IMR-90 (cell line): ENCODE data around the gene PITX1. TPM values are rescaled to one million over a fixed set of nuclear protein-coding genes. Genes with fewer than 3 reads are reported as not detected.

Source experiments
- ATAC-seq: fragments of 200-7000 bp; cut with Tn5 transposase; 2 replicates; pipeline ENCODE4 v1.9.1; 2020; ENCODE audit warnings: low read depth, mild to moderate bottlenecking, moderate library complexity
- BruUV-seq: library from RNA; stranded (reverse); fragments of 400-500 nt; replicated peaks from 2 replicates; lab custom pipeline; 2021; lab: Mats Ljungman, UMichigan
- CTCF ChIA-PET: fragments of 300-600 bp; formaldehyde crosslinking; extraction: SDS; loops from one replicate; lab custom pipeline; 2021; ENCODE audit warnings: antibody characterized with exemption; lab: Yijun Ruan, JAX
- POLR2A ChIA-PET: fragments of 300-600 bp; sonication (Branson Sonifier 250); formaldehyde crosslinking; loops from one replicate; lab custom pipeline; 2022; ENCODE audit warnings: antibody characterized with exemption; ENCODE audit not compliant: unreplicated experiment; lab: Charles Lee
- DNase-seq: peaks from one replicate; pipeline ENCODE4 v3.0.0; 2013
- H2AFZ ChIP-seq: replicated peaks from 2 replicates; pipeline ENCODE3; 2013; ENCODE audit warnings: low read length, mild to moderate bottlenecking; ENCODE audit not compliant: poor library complexity
- H2AK5ac ChIP-seq: 2 replicates; pipeline ENCODE4 v1.6.1; 2013; ENCODE audit warnings: low read depth, low read length, inconsistent platforms
- H2AK9ac ChIP-seq: replicated peaks from 2 replicates; pipeline ENCODE3; 2013; ENCODE audit warnings: mild to moderate bottlenecking, low read depth, low read length, moderate library complexity; ENCODE audit not compliant: poor library complexity
- H2BK120ac ChIP-seq: 2 replicates; pipeline ENCODE4 v1.6.1; 2013; ENCODE audit warnings: low read depth, low read length, inconsistent platforms
- H2BK15ac ChIP-seq: 3 replicates; pipeline ENCODE4 v1.6.1; 2013; ENCODE audit warnings: low read depth, low read length, inconsistent platforms
- H2BK20ac ChIP-seq: 2 replicates; pipeline ENCODE4 v1.6.1; 2013; ENCODE audit warnings: low read depth, mild to moderate bottlenecking, inconsistent platforms, low read length, moderate library complexity
- H2BK5ac ChIP-seq: 2 replicates; pipeline ENCODE4 v1.6.1; 2013; ENCODE audit warnings: mild to moderate bottlenecking, low read depth, low read length, inconsistent platforms; ENCODE audit not compliant: poor library complexity, severe bottlenecking
- H3K14ac ChIP-seq: replicated peaks from 2 replicates; pipeline ENCODE4 v1.6.1; 2013; ENCODE audit warnings: low read depth, low read length, inconsistent platforms
- H3K18ac ChIP-seq: 2 replicates; pipeline ENCODE4 v1.6.1; 2013; ENCODE audit warnings: low read depth, low read length, control low read depth
- H3K23ac ChIP-seq: 2 replicates; pipeline ENCODE4 v1.6.1; 2013; ENCODE audit warnings: low read depth, low read length, inconsistent platforms
- H3K27ac ChIP-seq: 2 replicates; pipeline ENCODE4 v1.5.1; 2013; ENCODE audit warnings: mild to moderate bottlenecking, control low read depth, low read length; ENCODE audit not compliant: insufficient read depth
- H3K27me3 ChIP-seq: 2 replicates; pipeline ENCODE4 v1.6.1; 2013; ENCODE audit warnings: low read length; ENCODE audit not compliant: control insufficient read depth, insufficient read depth
- H3K36me3 ChIP-seq: 2 replicates; pipeline ENCODE4 v1.6.1; 2013; ENCODE audit warnings: low read length, mixed read lengths; ENCODE audit not compliant: control insufficient read depth, insufficient read depth
- H3K4ac ChIP-seq: 2 replicates; pipeline ENCODE4 v1.6.1; 2013; ENCODE audit warnings: low read depth, low read length, inconsistent platforms
- H3K4me1 ChIP-seq: 2 replicates; pipeline ENCODE4 v1.6.1; 2013; ENCODE audit warnings: low read length, mixed read lengths; ENCODE audit not compliant: control insufficient read depth, insufficient read depth
- H3K4me2 ChIP-seq: 2 replicates; pipeline ENCODE4 v1.6.1; 2013; ENCODE audit warnings: low read depth, mild to moderate bottlenecking, control low read depth, low read length, moderate library complexity
- H3K4me3 ChIP-seq: 2 replicates; pipeline ENCODE4 v1.5.1; 2013; ENCODE audit warnings: low read depth, mild to moderate bottlenecking, control low read depth, low read length, moderate library complexity; ENCODE audit not compliant: insufficient read depth
- H3K56ac ChIP-seq: 2 replicates; pipeline ENCODE4 v1.6.1; 2013; ENCODE audit warnings: low read length, inconsistent platforms; ENCODE audit not compliant: insufficient read depth; ENCODE audit errors: extremely low read depth
- H3K79me1 ChIP-seq, 2 experiments: 2 replicates each; pipeline ENCODE4 v1.6.1; 2013; ENCODE audit warnings: low read length in 2 of 2, inconsistent platforms in 1 of 2, low read depth in 1 of 2
- H3K9ac ChIP-seq: 2 replicates; pipeline ENCODE4 v1.6.1; 2013; ENCODE audit warnings: low read depth, low read length, control low read depth
- H3K9me1 ChIP-seq: 2 replicates; pipeline ENCODE4 v1.6.1; 2013; ENCODE audit warnings: low read length, inconsistent platforms; ENCODE audit not compliant: insufficient read depth
- H3K9me3 ChIP-seq: 2 replicates; pipeline ENCODE4 v1.6.1; 2013; ENCODE audit warnings: low read length; ENCODE audit not compliant: control insufficient read depth, insufficient read depth
- H4K20me1 ChIP-seq: 2 replicates; pipeline ENCODE4 v1.6.1; 2013; ENCODE audit warnings: low read length, inconsistent platforms; ENCODE audit not compliant: insufficient read depth
- H4K5ac ChIP-seq: 2 replicates; pipeline ENCODE4 v1.6.1; 2013; ENCODE audit warnings: mild to moderate bottlenecking, low read depth, low read length, control low read depth
- H4K8ac ChIP-seq, 2 experiments: 2 replicates each; pipeline ENCODE4 v1.6.1; 2013; ENCODE audit warnings: low read depth in 2 of 2, low read length in 2 of 2, control low read depth in 1 of 2, inconsistent platforms in 1 of 2
- H4K91ac ChIP-seq: 2 replicates; pipeline ENCODE4 v1.6.1; 2013; ENCODE audit warnings: low read depth, low read length, inconsistent platforms; ENCODE audit not compliant: insufficient read depth
- CHD1 ChIP-seq: IDR thresholded peaks from 2 replicates; pipeline ENCODE4 v1.6.1; 2012; ENCODE audit warnings: low read depth, low read length, improper control_type of control experiment
- FOS ChIP-seq: fragments of 150-350 bp; IDR thresholded peaks from 2 replicates; pipeline ENCODE4 v1.6.1; 2016; ENCODE audit warnings: low read depth, low read length
- MAFK ChIP-seq: IDR thresholded peaks from 2 replicates; pipeline ENCODE4 v1.6.1; 2012; ENCODE audit warnings: low read depth, low read length, improper control_type of control experiment
- MAZ ChIP-seq: IDR thresholded peaks from 2 replicates; pipeline ENCODE4 v1.6.1; 2012; ENCODE audit warnings: low read depth, mild to moderate bottlenecking, low read length, improper control_type of control experiment, moderate library complexity, borderline replicate concordance
- MXI1 ChIP-seq: IDR thresholded peaks from 2 replicates; pipeline ENCODE4 v1.6.1; 2012; ENCODE audit warnings: low read depth, mild to moderate bottlenecking, low read length, moderate library complexity, borderline replicate concordance
- RAD21 ChIP-seq: IDR thresholded peaks from 2 replicates; pipeline ENCODE4 v1.6.1; 2012; ENCODE audit warnings: low read length, improper control_type of control experiment
- RFX5 ChIP-seq: IDR thresholded peaks from 2 replicates; pipeline ENCODE4 v1.8.0; 2012; ENCODE audit warnings: low read depth, mild to moderate bottlenecking, low read length, moderate library complexity
- WGBS, 2 experiments: methylation state at CpG; one replicate each; pipeline versions ENCODE4 v1.1.5 to v1.1.7; 2013; ENCODE audit warnings: missing lambda C conversion rate in 2 of 2; ENCODE audit not compliant: insufficient read length in 1 of 2; ENCODE audit errors: extremely low coverage in 2 of 2; 5-methylcytosine and 5-hydroxymethylcytosine counted together
- dilution Hi-C: fragments of 300-500 bp; cut with HindIII; formaldehyde crosslinking; loops from one replicate; pipeline ENCODE4 v1.14.3; 2018; ENCODE audit warnings: low sequenced_read_pairs; ENCODE audit not compliant: unreplicated experiment
- in situ Hi-C: fragments of 300-500 bp; cut with MboI; formaldehyde crosslinking; loops from 3 replicates; pipeline ENCODE4 v1.14.3; 2019; ENCODE audit warnings: low sequenced_read_pairs, inconsistent platforms, mixed read lengths
- intact Hi-C: fragments of 100-400 bp; cut with micrococcal nuclease; formaldehyde crosslinking; loops from 2 replicates; pipeline ENCODE4 v1.10.0; 2022
- polyA plus RNA-seq, 3 experiments: library from polyadenylated mRNA; depleted of rRNA; stranded (reverse); fragments of >200 nt; gene quantifications; 2 replicates each; pipeline ENCODE4 v1.2.3, GENCODE V29; 2012; ENCODE audit warnings: low replicate concordance in 1 of 3
- total RNA-seq: library from RNA; depleted of rRNA; stranded (reverse); fragments of >200 nt; gene quantifications from 2 replicates; pipeline ENCODE4 v1.2.3, GENCODE V29; 2012
- TF ChIP-seq, protein P1 (sequence below): fragments of 150-350 bp; IDR thresholded peaks from 2 replicates; pipeline ENCODE4 v1.6.1; 2016; ENCODE audit warnings: low read depth, mild to moderate bottlenecking, low read length, moderate library complexity, borderline replicate concordance

The PITX1 gene
- total and polyA plus RNA-seq, 2 of the 4 experiments (the other 2 are of a cell fraction): 10.4 to 29.8 TPM

DNA sequence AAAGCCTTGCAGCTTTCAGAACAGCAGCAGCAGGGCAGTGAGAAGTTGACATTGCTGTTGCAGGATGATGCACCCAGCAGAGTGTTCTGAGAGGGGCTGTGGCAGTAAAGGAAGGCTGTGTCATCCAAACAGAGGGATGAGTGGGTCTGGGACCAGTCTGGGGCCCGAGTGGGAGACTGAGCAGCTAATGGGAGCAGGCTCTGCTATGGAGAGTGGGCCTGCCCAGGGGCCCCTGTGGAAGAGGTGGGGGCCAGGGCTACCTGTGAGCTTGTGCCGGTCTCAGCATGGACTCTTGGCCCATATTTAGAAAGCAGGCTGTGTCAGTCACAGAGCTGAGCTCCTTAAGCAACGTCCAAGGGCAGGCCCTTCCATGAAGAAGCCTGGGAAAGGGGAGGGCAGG lies 26.0 kb upstream of the PITX1 start:
- WGBS, 2 experiments: no CpG with 5 or more reads among the region's 3 CpGs
- no peak overlapping the region for H2AK9ac ChIP-seq
- H3K56ac ChIP-seq: no peak overlapping the region
- no peak overlapping the region for H2AK5ac ChIP-seq
- no peak overlapping the region for H4K91ac ChIP-seq
- H2BK120ac ChIP-seq: no peak overlapping the region
- H2BK5ac ChIP-seq: no peak overlapping the region
- in situ Hi-C loops (no loop called here), dilution Hi-C loops (no loop called here), intact Hi-C loops (no loop called here)
- H2AFZ ChIP-seq: no peak overlapping the region
- peaks cover 2% of the 10 kb centered on the region; the same call in 1 of the 2 replicates for H3K4me1 ChIP-seq
- no peak overlapping the region for H4K5ac ChIP-seq
- no peak overlapping the region for H2BK15ac ChIP-seq
- no peak for DNase-seq
- H3K36me3 ChIP-seq: peaks cover 2% of the 10 kb centered on the region; the same call in 1 of the 2 replicates
- ChIA-PET CTCF (no interaction called here), POLR2A (no interaction called here)
- no peaks in the 10 kb centered on the region for H3K79me1 ChIP-seq
- H3K9ac ChIP-seq: no peak overlapping the region
- H3K9me1 ChIP-seq: peaks cover 12% of the 10 kb centered on the region; the same call in 1 of the 2 replicates
- no peak overlapping the region for H2BK20ac ChIP-seq
- H3K23ac ChIP-seq: no peak overlapping the region
- no peak overlapping the region for H3K4me2 ChIP-seq
- no peaks in the 10 kb centered on the region for H3K9me3 ChIP-seq
- no peak overlapping the region for H3K4ac ChIP-seq
- BruUV-seq: no TSS peak
- no peak for ATAC-seq
- H3K27me3 ChIP-seq: peaks cover 5% of the 10 kb centered on the region; the same call in 1 of the 2 replicates
- H3K27ac ChIP-seq: no peak overlapping the region
- TF ChIP-seq MAFK: no peak
- TF ChIP-seq CHD1: no peak
- no peak for TF ChIP-seq RFX5
- no peak for TF ChIP-seq MXI1
- TF ChIP-seq, protein P1, sequence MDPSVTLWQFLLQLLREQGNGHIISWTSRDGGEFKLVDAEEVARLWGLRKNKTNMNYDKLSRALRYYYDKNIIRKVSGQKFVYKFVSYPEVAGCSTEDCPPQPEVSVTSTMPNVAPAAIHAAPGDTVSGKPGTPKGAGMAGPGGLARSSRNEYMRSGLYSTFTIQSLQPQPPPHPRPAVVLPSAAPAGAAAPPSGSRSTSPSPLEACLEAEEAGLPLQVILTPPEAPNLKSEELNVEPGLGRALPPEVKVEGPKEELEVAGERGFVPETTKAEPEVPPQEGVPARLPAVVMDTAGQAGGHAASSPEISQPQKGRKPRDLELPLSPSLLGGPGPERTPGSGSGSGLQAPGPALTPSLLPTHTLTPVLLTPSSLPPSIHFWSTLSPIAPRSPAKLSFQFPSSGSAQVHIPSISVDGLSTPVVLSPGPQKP: no peak
- TF ChIP-seq RAD21: no peak
- TF ChIP-seq FOS: no peak
- TF ChIP-seq MAZ: no peak
- no peaks in the 10 kb centered on the region for H4K20me1 ChIP-seq
- H3K18ac ChIP-seq: no peak overlapping the region
- no peak overlapping the region for H4K8ac ChIP-seq
- H3K14ac ChIP-seq: no peak overlapping the region
- H3K4me3 ChIP-seq: no peak overlapping the region
